GM18867 (cell line): ENCODE results near the gene LRRTM4.
"Not testable (repeated sequence)": the region's sequence is repeated elsewhere in the genome, so short reads cannot be mapped to it uniquely, and the experiment has no call there.

Experiments
- ATAC-seq: cut with Tn5 transposase; IDR thresholded peaks from one replicate; pipeline ENCODE4 v1.9.1; 2021; ENCODE audit warnings: mild to moderate bottlenecking, moderate library complexity; ENCODE audit not compliant: unreplicated experiment

Gene LRRTM4

DNA sequence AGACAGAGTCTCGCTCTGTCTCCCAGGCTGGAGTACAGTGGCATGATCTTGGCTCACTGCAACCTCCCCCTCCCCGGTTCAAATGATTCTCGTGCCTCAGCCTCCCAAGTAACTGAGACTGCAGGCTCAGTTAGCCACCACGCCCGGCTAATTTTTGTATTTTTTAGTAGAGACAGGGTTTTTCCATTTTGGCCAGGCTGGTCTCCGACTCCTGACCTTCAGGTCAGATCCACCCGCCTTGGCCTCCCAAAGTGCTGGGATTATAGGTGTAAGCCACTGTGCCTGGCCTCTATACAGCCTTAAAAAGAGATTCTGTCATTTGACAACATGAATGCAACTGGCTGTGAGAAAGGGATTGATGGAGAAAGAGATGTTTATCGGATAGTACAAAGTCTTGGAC is 426.7 kb downstream of the LRRTM4 start:
- not testable (repeated sequence) for ATAC-seq

DNA sequence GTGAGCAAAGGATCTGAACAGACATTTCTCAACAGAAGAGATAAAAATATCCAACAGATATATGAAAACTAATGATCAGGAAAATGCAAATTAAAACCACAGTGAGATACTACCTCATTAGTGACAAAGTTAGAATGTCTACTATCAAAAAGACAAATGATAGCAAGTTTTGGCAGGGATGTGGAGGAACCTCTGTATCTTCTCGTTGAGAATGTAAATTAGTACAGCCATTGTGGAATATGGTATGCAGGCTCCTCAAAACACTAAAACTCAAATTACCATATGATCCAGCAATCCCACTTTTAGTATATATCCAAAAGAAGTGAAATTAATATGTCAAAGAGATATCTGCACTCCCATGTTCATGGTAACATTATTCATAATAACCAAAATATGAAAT is 427.1 kb downstream of the LRRTM4 start:
- ATAC-seq: no peak

DNA sequence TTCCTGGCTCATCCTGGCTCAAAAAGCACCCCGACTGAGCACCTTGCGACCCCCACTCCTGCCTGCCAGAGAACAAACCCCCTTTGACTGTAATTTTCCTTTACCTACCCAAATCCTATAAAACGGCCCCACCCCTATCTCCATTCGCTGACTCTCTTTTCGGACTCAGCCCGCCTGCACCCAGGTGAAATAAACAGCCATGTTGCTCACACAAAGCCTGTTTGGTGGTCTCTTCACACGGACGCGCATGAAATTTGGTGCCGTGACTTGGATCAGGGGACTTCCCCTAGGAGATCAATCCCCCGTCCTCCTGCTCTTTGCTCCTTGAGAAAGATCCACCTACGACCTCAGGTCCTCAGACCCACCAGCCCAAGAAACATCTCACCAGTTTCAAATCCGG is 433.8 kb downstream of the LRRTM4 start:
- ATAC-seq: not testable (repeated sequence)

DNA sequence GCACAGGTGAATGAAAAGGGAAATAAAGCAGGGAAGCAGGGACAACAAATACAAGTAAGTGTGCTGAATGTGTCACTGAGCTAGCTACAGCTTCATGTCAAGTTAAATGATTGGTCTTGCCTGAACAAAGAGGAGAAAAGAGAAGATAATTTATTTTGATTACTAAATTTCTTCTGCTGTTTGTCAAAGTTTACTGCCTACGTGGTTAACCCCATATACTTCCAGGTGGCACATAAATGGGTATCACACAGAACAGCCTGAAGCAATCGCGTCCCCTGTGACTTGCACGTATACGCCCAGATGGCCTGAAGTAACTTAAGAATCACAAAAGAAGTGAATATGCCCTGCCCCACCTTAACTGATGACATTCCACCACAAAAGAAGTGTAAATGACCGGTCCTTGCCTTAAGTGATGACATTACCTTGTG is 434.2 kb downstream of the LRRTM4 start:
- ATAC-seq: no peak

DNA sequence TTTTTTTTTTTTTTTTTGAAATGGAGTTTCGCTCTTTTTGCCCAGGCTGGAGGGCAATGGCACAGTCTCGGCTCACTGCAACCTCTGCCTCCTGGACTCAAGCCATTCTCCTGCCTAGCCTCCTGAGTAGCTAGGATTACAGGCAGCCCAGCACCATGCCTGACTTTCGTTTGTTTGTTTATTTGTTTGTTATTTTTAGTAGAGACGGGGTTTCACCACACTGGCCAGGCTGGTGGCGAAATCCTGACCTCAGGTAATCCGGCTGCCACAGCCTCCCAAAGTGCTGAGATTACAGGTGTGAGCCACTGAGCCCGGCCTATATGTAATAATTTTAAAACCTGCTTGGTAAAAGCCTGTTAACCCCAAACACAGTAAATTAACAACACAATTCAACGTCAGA is 435.7 kb downstream of the LRRTM4 start:
- ATAC-seq: no peak

- no peak for ATAC-seq
Observed at GRCh38 chr2:77086051-77086450, 436.1 kb downstream of the LRRTM4 start.

DNA sequence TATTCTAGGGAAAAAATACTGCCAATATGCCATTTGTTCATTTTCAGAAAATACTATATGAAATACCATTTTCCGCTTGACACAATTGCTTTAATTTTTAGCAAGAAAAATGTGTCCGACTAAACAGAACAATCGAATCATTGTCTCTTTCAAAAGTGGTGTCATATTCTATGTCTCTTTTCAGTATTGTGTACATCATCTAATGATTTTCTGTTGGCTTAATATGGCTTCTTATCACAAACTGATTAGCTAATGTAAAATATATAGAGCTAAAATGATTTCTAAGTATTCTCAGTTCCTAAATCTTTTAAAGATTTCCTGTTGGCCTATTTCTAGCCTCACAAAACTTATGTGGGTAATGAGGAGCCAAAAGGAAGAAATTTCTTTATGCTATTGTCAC is 436.6 kb downstream of the LRRTM4 start:
- ATAC-seq: no peak

DNA sequence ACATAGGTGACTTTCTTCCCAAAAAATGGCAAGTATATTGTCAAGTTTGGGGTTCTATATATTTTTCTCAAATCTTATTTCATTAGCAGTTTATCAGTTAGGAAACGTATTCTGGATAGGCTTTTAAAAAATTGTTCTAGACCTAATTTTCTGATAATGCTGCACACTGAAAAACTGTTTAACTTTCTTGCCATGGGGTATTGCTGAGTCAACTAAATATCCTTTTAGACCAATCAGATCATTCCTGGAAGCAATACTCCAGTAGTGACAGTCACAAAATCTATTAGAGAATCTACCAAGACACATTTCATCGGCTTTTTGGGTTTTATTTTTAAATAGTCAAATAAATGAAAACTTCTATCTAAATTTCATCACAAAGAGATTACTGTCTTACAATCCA is 440.6 kb downstream of the LRRTM4 start:
- ATAC-seq: no peak

- ATAC-seq: no peak
Observed at GRCh38 chr2:77064324-77064723, 457.9 kb downstream of the LRRTM4 start.

DNA sequence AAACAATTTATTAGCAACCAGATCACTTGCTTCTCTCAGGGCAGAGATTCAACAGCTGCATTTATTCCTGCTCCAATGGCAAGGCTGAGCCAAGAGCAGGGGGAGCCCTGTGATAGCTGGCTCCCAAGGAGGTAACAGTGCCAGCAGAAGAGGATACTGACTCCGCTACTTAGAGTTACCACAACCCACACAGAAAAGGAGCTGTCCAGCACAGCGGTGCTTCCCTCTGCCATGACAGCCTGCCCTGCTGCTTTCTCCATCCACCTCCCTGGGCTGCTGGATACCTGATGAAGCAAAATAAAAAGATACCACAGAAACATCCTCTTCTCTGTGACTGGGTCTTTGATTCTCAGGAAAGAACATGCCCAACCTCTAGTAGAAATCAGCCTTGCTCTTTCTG is 467.2 kb downstream of the LRRTM4 start:
- ATAC-seq: no peak

GRCh38 chr2:77046339-77046738 is 475.8 kb downstream of the LRRTM4 start:
- no peak for ATAC-seq

GRCh38 chr2:77045456-77045855 is 476.7 kb downstream of the LRRTM4 start:
- not testable (repeated sequence) for ATAC-seq

- ATAC-seq: no peak
Observed at GRCh38 chr2:77034445-77034844, 487.7 kb downstream of the LRRTM4 start.

DNA sequence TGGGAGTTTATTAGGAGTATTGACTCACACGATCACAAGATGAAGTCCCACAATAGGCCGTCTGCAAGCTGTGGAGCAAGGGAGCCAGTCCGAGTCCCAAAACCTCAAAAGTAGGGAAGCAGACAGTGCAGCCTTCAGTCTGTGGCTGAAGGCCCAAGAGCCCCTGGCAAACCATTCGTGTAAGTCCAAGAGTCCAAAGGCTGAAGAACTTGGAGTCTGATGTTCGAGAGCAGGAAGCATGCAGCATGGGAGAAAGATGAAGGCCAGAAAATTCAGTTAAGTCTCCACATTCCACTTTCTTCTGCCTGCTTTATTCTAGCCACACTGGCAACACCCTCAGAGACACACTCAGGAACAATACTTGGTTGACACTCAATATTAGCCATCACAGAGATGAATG is 492.9 kb downstream of the LRRTM4 start:
- not testable (repeated sequence) for ATAC-seq

- no peak for ATAC-seq
Observed at GRCh38 chr2:77028032-77028600, 494.1 kb downstream of the LRRTM4 start.

DNA sequence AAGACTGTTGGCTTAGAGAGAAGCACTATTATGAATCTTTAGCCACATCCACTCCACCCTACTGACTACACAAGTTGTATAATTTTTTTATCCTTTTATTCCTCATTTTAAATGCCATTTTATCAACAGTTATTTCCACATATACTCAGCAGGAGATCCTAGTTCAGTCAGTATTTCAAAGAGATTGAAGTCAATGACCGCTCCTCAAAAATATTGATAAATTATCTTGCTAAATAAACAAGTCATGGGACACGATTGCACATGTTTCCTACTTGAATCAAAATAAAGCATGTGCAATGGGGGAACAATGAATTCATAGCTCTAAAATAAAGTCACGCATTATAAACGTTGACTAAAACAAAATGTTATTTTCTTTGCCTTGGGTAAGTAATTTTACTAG is 496.5 kb downstream of the LRRTM4 start:
- ATAC-seq: no peak

DNA sequence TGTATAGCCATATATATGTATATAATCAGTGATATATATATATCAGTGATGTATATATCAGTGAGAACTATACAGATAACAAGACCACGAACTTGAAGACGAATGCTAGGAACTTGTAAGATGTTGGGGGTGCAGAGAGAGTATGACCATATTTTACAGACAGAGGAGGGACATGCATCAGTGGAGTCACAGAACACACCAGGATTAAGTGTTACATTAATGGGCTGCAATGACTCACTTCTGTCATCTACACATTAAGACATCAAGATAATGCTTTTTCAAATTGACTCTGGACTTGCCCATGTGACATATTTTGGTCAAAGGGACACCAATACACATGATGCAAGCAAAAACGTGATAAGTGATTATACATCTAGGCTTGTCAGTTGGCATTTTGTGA is 501.0 kb downstream of the LRRTM4 start:
- no peak for ATAC-seq

- no peak for ATAC-seq
Observed at GRCh38 chr2:77018219-77018618, 504.0 kb downstream of the LRRTM4 start.

DNA sequence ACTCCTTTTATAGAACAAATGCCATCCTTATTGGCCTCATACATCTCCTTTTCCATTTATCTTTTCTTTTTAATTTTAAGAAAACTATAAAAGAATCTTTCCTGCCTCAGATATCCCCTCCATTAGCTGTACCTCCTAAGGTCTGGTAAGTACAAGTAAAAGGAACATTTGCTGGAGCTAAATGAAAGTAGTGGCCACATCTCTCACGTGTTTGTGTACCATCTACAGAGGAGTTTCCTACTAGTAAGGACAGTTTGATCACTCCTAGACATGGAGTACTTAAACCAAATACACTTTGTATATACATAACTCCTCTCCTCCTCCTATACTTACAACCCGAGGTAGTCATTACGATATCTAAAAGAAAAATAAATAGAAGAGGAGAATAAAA is 504.8 kb downstream of the LRRTM4 start:
- ATAC-seq: no peak

DNA sequence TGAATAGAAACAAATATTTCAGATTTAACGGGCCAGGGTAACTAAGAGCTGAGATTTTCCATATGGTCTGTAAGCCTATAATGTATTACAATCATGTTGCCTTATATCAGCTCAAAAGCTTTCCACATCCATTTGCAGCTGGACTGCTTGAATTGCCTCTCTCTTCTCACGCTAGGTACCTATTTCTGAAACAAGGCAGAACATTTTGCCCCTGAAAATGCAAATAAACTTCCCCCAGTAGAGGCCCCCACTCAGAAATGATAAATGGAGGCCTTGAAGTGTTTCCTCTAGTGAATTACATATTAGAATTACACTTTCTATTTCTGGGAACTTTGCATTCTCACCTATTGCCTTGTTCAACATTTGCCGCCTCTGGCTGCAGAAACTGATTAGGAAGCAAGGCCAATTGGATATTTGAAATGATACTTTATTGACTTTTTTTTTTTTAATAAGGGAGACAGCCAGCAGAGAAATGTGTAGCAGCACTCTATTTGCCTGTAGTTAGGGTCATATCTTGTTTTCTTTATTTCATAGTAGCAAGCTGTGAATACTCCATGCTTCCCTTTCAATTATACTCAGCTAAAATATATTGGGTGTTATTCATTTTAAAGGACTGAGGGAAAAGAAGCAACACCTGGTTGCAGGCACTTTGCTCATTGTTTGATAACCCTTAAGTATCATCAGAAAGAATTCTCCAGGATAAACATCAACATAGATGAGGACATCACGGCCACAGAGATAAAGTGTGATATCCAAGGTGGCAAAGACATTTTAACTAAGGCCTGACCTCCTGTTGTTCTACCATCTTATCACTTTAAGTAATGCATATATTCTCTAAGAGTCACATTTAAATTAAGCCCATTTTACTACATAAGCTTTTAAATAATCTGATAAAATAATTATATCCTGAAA is 505.5 kb downstream of the LRRTM4 start:
- no peak for ATAC-seq

GRCh38 chr2:77013953-77014352 is 508.2 kb downstream of the LRRTM4 start:
- no peak for ATAC-seq

DNA sequence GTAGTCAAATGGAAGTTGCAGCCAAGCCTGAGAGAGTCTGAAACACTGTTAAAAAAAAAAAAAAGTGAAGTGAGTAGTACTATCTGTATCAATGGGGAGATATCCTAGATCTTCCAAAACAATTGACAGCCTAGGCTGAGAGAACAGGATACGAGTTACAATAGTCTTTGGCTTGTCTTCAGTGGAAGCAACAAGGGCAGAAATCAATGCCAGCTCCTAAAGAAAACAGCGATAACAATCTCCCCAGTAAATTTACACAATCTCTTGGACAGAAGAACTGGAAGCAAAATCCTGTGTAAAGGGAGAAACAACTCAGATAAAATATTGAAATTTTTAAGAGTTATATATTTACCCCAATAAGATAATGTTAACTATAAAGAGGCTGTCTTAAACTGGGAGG is 508.7 kb downstream of the LRRTM4 start:
- ATAC-seq: no peak
